PC-3 (cell line): ENCODE data around the gene CEP85.

ENCODE experiments used
- EZH2 ChIP-seq: fragments of 300-600 bp; sonication (generic); IDR thresholded peaks from one replicate; pipeline ENCODE4 v1.6.1; 2017; ENCODE audit warnings: antibody characterized with exemption, mild to moderate bottlenecking, low read length; ENCODE audit not compliant: unreplicated experiment
- EZH2phosphoT487 ChIP-seq: fragments of 300-600 bp; sonication (generic); IDR thresholded peaks from 2 replicates; pipeline ENCODE4 v1.6.1; 2018; ENCODE audit warnings: mild to moderate bottlenecking, antibody characterized with exemption, low read length, borderline replicate concordance
- TF ChIP-seq, protein P1 (sequence below): fragments of 300-600 bp; sonication (generic); conservative IDR thresholded peaks from 2 replicates; pipeline ENCODE4 v1.5.1; 2017; ENCODE audit warnings: antibody characterized with exemption, low read depth, mild to moderate bottlenecking, low read length

DNA sequence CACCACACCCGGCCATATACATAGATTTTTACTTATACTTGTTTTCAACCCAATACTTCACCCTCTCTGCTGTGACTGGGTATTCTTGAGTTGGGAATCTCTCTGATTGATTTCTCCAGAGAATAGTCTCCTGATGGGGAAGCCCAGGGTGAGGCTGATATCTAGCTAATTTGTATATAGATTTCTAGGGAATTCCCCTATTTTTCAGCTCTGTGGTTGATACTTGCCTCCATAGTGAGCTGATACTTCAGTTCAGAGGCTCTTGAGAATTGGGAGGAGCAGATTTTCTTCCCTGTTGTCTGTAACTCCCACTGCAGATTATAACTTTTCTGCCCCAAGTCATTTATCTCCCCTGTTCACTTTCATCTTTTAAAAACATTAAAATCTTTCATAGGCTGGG is 31.4 kb downstream of the CEP85 start:
- TF ChIP-seq EZH2phosphoT487 (no peak), EZH2 (no peak)
- TF ChIP-seq, protein P1, sequence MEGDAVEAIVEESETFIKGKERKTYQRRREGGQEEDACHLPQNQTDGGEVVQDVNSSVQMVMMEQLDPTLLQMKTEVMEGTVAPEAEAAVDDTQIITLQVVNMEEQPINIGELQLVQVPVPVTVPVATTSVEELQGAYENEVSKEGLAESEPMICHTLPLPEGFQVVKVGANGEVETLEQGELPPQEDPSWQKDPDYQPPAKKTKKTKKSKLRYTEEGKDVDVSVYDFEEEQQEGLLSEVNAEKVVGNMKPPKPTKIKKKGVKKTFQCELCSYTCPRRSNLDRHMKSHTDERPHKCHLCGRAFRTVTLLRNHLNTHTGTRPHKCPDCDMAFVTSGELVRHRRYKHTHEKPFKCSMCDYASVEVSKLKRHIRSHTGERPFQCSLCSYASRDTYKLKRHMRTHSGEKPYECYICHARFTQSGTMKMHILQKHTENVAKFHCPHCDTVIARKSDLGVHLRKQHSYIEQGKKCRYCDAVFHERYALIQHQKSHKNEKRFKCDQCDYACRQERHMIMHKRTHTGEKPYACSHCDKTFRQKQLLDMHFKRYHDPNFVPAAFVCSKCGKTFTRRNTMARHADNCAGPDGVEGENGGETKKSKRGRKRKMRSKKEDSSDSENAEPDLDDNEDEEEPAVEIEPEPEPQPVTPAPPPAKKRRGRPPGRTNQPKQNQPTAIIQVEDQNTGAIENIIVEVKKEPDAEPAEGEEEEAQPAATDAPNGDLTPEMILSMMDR = no peak
